ENCODE results near the gene AHR.

AHR gene

DNA sequence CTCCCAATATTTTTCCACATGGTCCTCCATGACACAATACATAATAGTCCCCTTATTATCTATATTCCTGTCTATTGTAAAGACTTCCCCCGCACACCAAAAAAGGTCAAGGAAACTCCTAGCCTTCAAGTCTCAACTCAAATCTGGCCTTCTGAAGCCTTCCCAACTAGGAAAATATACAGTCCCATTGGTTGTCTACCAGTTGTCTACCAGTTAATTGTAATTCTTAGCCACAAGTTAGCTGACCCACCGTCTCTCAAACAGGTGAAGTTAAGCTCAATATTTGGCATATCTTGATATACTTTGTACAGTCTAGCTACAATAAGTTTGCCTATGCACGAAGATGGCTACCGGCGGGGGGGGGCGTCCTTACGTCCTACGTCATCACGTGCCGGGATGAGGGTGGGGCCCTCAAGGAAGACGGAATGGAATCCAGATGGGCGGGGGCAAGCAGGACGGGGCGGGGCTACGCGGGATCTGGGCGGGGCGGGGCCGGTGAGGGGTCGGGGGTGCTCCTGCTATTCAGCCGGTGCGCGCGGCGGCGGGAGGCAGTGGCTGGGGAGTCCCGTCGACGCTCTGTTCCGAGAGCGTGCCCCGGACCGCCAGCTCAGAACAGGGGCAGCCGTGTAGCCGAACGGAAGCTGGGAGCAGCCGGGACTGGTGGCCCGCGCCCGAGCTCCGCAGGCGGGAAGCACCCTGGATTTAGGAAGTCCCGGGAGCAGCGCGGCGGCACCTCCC, at the start of gene AHR:
AHR (plus strand) TSS at position 551 of the 738 bp plus-strand sequence. CDS start 613 bp downstream, outside the sequence.
- peak; percentile 87 to 91 for DNase-seq

DNA sequence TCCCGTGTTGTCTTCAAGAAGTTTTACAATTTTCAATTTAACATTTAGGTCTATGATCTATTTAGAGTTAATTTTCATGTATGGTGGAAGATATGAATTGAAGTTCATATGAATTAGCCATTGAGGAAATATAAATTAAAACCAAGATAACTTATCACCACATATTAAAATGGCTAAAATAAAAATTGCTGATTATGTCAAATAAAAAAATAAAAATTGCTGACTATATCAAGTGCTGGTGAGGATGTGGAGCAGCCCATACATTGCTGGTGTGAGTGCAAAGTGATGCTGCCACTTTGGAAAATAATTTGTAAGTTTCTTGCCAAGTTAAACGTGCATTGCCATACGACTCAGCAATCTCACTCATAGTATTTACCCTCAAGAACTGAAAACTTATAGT, 44.6 kb upstream of the AHR start:
- no peak for DNase-seq

DNA sequence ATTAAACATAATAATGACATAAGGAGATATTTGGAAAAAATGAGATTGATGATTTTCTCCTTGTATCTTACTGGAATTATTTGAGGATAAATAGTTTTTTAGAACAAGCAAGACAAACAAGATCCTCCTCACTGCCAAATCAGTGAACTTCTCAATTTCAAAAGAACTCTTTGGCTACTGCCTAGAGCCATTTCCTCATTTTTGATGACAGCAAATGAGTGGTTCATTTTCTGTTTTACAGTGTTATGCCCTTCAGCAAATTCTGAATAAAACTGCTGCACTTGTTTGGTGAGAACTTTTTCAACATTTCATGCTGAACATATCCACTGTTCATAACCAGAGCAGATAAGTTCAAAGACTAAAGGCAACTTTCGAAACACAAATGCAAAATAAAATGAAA, 42.5 kb upstream of the AHR start:
- no peak for DNase-seq

DNA sequence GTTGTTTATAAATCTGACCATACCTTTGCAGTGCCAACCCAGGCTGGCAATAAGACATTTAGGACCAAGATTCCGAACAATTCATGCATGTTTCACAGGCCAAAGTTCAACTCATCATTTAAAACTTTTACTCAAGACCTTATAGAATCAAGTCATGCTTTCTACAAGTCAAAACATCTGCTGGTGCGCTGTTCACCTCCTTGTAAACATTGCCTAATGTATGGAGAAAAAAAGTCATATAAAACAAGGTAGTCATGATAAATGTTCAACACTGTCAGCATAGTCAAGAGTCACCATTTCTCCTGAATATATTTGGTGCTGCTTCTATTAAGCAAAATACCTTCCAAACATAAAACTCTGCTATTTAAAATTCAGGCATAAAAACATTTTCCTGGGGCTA, 42.1 kb upstream of the AHR start:
- no peak for DNase-seq

DNA sequence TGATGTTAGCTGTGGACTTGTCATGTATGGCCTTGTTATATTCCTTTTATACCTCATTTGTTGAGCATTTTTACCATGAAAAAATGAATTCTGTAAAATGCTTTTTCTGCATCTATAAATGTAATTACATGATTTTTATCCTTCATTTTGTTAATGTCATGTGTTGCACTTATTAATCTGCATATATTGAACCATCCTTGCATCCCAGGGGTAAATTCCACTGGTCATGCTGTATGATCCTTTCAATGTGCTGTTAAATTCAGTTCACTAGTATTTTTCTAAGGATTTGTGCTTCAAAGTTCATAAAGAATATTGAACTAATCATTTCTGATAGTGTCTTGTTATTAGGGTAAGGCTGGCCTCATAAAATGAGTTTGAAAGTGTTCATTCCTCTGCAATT, 31.9 kb upstream of the AHR start:
- DNase-seq, result no peak

DNA sequence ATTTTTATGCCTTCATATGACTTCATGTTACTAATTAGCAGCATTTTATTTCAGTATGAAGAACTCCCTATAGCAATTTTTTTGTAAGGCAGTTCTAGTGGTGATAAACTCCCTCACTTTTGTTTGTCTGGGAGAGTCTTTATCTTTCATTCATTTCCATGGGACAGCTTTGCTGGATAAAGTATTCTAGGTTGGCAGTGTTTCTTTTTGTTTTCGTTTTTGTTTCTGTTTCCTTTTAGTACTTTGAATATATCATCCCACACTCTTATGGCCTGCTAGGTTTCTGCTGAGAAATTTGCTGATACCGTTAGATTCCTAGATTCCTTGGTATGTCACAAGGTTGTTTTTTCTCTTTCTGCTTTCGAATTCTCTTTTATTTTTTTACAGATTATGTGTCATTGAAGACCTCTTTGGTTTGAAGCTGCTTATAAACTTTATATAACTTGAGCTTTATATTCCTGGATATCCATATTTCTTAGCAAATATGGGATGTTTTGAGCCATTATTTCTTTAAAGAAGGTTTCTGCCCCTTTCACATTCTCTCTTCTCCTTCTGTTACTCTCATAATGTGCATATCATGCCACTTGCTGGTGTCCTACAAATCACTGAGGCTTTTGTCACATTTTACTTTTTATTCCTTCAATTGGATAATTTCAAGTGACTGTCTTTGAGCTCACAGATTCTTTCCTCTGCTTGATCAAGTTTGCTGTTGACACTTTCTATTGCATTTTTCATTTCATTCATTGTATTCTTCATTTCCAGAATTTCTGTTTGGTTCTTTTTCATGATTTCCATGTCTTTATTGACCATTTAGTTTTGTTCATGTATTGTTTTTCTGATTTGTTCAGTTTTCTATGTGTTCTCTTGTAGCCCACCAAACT, 28.9 kb upstream of the AHR start:
- DNase-seq, result no peak

DNA sequence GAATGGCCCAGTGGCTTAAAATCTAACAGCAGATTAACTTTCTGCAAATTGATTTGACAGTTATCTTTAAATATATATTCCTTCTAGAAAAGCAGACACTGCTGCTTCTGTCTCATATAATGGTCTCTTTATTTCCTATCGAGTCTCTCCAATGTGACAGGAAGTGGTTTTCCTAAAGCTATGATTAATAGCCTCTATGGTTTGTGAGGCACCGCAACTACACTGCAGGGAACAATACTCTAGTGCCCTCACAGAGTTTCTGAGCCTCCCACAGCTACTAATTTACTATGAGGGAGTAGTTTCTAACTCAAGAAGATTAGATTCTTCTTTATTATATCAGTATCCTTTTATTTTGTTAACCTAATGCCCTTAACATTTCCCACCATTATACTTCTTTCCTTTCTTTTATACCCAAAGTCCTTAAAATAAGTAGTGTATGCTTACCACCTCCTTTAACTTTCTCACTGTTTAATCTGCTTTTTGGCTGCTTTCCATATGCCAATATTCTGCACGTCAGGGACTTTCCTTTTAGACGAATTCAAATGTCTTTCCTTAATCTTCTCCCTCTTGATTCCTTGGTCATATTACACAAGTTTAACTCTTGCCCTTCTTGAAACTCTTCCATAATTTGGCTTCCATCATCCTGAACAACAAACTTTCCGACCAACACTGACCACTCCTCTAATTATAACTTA, 23.8 kb upstream of the AHR start:
- no peak for DNase-seq

DNA sequence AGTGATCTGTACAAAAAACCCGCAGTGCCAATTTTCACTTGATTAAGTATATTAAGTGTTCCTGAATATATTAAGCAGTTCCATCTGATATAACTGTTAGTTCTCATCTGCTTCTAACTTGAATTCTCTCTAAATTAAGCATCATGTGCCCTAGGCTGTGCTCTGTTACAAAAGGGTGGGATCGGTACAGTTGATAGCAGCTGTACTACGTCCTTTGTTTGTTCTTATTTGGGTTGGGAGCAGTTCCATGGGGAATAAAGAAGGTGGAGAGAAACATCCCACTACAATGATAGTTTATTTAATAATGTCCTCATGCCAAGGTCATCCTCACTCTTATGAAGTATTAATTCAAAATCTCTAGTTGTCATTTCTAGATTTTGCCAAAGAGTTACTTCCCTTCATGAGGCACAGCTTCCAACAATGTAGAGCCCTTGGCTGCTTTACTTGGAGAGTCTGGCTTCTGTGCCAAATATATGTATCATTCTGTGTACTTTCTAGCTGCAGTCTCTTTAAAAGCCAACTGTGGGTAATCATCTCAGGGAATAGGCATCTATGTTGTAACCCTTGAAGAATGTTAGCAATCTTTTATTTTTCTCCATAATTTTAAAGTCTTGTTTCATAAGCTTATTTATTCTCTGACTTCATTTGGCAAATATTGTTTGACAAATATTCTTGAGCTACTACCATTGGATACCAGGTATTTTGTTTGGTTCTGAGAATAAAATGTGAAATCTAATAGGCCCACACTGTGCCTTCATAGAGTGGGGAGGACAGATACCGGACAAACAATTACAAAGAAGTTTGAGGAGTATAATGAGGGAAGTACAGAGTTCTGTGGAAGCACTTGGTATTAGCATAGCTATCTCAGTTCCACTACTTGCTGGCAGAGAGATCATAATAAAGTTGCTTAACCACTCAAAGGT, 22.4 kb upstream of the AHR start:
- no peak for DNase-seq

DNA sequence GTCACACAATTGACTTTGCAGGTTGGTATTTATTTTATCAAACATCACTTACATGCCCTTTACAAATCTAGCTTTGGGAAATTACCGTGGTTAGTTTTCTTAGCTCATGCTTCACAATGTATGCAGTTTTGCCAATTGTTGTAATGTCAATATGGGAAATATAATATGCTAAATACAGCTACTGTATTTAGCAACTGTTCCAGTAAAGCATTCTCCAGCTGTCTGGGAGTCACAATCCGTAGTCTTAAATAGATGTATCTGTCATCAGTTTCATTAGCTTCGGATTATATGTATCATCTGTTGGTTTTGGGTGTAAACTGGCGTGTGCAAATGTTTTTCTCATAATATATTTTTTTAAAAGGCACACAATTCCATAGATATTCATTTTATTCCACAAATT, 19.4 kb upstream of the AHR start:
- no peak for DNase-seq

DNA sequence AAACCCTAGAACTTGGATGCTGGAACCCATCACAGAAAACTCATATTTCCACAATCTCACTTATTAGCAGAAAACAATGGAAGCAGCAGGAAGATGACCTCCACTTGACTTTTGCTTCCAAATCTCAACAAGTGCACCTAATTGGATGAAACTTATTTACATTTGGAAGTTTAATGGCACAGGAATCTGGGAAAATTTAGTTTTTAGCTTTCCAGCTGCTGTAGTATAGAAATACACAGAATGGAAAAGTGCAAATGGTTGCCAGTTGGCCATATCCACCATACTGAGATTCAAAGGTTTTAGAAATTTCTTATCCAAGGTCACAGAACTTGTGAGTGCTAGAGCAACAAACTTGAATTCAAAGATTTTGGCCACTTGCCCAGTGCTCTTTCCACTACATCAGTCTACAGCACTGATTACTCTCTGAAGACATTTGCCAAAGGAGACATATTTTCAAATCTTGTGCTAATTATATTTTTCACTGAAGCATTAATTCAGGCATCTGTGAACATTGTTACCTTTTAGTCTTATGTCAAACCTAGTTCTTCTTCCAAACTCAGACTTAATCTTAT, 9.3 kb upstream of the AHR start:
- DNase-seq, result no peak

DNA sequence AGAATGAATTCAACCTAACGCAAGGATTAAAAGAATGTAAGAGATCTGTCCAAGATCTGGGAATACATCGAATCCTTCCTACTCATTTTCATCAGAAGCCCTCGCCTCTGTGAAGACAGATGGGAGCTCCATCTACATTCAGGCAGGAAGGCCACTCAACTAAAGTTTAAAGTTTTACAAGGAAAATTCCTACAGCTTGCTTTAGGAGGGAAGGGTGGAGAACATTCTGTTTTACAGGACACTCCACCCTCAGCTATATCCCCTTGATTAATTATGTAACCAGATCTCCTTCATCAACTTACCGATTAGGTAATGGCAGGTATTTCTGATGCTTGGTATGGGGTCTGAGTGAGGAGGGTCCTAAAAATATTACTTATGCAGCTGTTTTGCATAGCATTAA, 5.6 kb upstream of the AHR start:
- no peak for DNase-seq

DNA sequence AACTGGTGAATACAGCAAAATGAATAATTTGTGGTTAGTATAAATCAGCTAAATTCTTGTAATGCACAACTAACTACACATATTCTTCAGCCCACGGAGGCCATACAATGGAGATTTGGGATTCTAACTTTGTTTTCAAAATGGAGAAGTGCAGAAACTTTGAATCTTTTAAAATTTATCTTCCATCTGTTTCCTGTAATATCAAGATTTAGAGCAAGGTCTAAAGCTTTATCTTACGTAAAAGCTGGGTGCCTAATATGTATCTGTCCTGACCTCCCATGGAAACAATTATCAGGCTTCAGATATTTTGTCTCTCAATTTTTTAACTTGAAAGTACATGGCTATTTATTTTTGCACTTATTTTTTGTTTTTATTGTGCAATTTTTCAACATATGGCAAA, 5.0 kb upstream of the AHR start:
- no peak for DNase-seq

DNA sequence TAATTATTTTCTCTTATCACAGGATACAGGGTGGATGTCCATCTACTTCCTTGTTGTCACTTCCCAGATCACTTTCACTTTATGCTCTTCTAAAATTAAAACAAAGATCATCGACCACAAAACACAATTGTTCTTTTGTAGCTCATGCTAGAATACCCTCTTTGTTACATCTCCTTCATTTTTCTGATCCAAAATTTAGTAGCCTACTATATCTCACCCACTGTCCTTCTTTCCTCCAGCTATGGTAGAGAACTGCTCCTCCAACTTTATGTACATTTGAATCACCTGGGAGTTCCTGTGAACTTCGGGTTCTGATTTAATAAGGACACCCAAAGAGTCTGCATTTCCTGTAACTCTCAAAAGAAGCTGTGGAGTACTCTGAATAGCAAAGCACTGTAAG, 1.2 kb upstream of the AHR start:
- DNase-seq, result peak in 1 of 2 donors; percentile 81

DNA sequence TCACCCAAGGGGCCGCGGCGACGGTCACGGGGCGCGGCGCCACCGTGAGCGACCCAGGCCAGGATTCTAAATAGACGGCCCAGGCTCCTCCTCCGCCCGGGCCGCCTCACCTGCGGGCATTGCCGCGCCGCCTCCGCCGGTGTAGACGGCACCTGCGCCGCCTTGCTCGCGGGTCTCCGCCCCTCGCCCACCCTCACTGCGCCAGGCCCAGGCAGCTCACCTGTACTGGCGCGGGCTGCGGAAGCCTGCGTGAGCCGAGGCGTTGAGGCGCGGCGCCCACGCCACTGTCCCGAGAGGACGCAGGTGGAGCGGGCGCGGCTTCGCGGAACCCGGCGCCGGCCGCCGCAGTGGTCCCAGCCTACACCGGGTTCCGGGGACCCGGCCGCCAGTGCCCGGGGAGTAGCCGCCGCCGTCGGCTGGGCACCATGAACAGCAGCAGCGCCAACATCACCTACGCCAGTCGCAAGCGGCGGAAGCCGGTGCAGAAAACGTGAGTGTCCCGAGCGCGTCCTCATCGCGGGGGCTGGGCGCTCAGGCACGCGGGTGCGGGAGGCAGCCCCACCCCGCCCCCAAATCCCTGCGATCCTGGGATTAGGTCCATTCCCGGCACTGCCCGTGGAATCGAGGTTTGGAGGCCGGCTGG, 509 bp downstream of the AHR start:
- no peak for DNase-seq

DNA sequence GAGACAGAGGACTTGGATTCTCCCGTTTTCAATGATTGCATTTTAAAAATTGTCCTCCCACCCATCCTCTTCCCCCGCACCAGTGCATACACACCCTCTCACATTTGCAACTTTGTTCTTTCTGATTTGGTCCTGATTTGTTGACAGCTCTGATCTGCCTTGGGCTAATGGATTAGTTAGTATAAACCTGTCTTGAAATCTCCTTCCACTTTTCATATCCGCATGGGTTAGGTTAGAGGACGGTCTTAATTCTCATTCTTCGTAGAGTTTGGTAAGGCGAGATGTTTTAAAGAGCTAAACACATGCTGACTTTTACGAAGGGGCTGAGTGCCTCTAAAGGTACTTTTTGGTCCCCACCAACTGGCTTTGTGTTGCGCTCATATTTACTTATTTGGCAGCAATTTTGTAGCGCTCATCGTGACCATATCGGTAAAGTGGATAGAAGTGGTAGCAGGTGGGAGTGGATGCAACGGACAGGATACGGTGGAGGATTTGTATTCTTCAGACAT, 1.1 kb downstream of the AHR start:
- DNase-seq, result peak in 1 of 2 donors; percentile 48

DNA sequence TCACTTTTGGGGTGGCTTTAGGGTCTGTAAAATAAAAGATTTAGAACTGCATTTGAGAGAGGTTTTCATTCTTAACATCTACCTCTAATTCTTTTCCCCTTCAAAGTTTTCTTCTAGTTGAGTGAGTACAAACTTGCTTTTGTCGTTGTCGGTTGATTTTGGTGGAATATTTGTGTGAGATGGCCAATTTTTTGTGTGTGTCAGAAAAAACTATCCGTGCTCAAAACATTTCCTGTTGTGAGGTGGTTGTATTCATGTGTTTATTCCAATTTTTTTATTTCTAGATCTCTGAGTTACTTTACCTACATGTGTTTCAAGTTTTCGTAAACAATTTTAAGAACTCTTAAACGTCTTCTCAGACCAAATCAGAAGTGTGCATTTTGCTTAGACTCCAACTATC, 1.6 kb downstream of the AHR start:
- DNase-seq, result no peak

DNA sequence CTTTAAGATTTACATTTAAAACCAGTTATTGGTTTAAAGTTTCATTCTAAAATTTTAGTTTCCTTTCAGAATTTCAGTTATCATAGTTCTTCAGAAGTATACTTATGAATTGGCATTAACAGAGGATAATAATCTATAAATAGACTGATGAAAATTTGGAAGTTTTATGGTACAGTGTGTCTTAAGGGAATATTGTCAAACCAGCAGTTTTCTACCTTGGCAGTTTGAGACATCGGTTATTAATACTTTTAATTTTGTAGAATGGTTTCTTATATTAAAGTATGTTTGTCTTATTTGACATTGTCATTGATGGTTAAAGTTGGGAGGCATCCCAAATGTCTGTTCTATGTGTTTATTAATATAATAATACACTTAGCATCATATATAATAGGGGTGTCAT, 2.0 kb downstream of the AHR start:
- no peak for DNase-seq

DNA sequence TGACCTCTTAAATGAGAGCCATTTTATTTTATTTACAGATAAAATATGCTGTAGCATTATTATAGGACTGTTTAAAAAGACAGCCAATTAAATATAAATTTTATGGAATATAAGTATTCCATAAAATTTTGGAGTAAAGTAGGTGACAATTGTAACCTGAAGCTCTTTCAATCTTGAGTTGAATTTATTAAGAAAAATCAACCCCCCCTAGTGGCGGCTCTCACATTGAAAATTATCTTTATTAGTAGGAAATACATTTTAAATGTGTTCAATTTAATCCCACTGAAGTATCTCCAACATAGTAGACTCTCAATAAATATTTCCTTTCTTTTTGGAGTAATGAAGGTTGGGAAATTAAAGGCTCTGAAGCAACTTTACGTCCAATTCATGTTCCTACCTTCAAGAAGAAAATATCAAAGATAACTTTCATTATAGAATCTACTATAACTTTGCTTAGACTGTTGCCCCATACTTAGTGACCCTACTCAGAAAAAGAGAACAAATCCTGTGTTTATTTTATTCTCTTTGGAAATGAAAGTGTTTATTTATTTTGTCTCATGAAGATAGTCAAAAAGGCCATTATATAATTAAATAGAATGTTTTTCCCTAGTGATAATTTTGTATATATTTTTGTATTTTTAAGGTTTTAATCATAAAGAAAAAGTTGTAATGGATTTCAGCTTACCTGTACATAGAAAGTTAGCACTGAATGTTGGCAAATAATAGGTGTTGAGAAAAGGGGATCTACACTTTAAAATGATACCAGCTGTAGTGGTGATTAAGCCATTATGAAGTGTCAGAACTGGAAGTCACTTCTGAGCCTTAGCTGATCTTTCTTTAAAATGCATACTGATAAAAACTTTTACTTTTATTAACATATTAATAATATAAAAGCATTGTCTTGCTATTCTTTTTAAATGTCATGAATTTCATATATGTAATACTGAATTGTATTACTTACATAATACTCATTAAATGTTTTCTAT, 3.3 kb downstream of the AHR start:
- DNase-seq, result peak in 1 of 2 donors; percentile 60

DNA sequence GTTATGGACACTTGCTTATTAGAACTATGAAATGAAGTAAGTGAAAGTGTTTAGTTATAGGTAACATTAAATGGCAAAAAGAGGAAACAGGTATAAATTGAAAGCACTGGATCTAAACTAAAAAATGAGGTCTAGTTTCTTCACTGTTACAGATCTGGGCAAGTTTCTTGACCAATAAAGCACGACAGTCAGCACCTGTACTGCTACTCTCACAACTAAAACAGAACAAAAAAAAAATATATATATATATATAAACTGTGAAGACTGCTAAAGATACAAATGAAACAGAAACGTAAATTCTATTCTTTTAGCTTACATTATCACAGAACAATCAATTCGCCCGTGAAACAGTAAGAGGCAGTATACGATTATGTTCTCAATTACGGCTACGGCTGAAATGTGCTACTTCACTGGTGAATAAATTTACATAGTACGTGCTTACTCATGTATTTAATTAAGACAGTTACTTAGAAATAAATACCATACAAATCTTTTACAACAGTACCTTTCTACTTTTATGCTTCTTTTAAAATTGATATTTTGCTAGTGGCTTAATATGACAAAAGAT, 4.2 kb downstream of the AHR start:
- peak in 1 of 2 donors; percentile 56 for DNase-seq

DNA sequence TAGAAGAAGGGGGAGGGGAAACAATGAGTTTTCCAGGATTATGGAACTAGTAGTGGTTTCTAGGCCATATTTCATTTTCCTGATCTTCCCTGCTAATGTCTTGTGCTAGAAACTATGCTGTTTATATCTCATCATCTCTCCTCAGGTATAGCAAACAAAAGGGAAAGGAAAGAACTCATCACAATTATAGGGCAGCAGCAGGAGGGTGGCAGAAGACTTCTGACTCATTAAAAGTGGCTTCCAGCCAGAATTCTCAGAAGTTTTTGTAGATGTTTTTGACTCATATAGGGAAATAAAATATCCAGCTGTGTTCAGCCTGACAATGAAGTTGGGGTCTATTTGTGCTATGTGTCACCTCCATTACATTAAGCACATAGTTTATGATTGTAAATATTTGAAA, 6.5 kb downstream of the AHR start:
- no peak for DNase-seq
